CD4-positive, alpha-beta T cell treated with Interferon alpha-2 for 1 hour (primary cell): Measurements from ENCODE around the gene PWWP2B.

ENCODE experiments used
- DNase-seq, 2 donors: peaks; one replicate each; pipeline ENCODE4 v3.0.0-alpha.2; 2020 to 2022

Gene PWWP2B

GRCh38 chr10:132408367-132408781 lies 11.4 kb downstream of the PWWP2B start:
- DNase-seq = no peak

- DNase-seq = no peak
These were observed 12.0 kb downstream of the PWWP2B start for GRCh38 chr10:132408823-132409666.

- DNase-seq = no peak
These were observed 12.6 kb downstream of the PWWP2B start for GRCh38 chr10:132409667-132410028.

GRCh38 chr10:132410056-132410778 lies 13.2 kb downstream of the PWWP2B start:
- no peak for DNase-seq

- DNase-seq = no peak
These were observed 14.0 kb downstream of the PWWP2B start for GRCh38 chr10:132410779-132411532.

GRCh38 chr10:132411561-132412253 lies 14.7 kb downstream of the PWWP2B start:
- DNase-seq = no peak

GRCh38 chr10:132412316-132413192 lies 15.6 kb downstream of the PWWP2B start:
- DNase-seq = no peak

- no peak for DNase-seq
These were observed 16.5 kb downstream of the PWWP2B start for GRCh38 chr10:132413226-132414205.

GRCh38 chr10:132414402-132415016 lies 17.5 kb downstream of the PWWP2B start:
- no peak for DNase-seq

- no peak for DNase-seq
These were observed 18.3 kb downstream of the PWWP2B start for GRCh38 chr10:132415255-132415654.

- no peak for DNase-seq
These were observed 19.0 kb downstream of the PWWP2B start for GRCh38 chr10:132415956-132416355.

- no peak for DNase-seq
These were observed 19.7 kb downstream of the PWWP2B start for GRCh38 chr10:132416566-132417256.

GRCh38 chr10:132417257-132417910 lies 20.4 kb downstream of the PWWP2B start:
- no peak for DNase-seq

- DNase-seq = peak in 1 of 2 donors; percentile 49
These were observed 21.0 kb downstream of the PWWP2B start for GRCh38 chr10:132417957-132418441.

GRCh38 chr10:132418527-132419416 lies 21.8 kb downstream of the PWWP2B start:
- DNase-seq = no peak

GRCh38 chr10:132419538-132420468 lies 22.8 kb downstream of the PWWP2B start:
- DNase-seq = no peak
